GM19351 (cell line): ENCODE measurements around the gene GDPGP1.
"Not testable (repeated sequence)": the region's sequence is repeated elsewhere in the genome, so short reads cannot be mapped to it uniquely, and the experiment has no call there.

ENCODE experiments used
- ATAC-seq: cut with Tn5 transposase; IDR thresholded peaks from one replicate; pipeline ENCODE4 v1.9.1; 2021; ENCODE audit warnings: mild to moderate bottlenecking, moderate library complexity; ENCODE audit not compliant: unreplicated experiment

GDPGP1 gene

DNA sequence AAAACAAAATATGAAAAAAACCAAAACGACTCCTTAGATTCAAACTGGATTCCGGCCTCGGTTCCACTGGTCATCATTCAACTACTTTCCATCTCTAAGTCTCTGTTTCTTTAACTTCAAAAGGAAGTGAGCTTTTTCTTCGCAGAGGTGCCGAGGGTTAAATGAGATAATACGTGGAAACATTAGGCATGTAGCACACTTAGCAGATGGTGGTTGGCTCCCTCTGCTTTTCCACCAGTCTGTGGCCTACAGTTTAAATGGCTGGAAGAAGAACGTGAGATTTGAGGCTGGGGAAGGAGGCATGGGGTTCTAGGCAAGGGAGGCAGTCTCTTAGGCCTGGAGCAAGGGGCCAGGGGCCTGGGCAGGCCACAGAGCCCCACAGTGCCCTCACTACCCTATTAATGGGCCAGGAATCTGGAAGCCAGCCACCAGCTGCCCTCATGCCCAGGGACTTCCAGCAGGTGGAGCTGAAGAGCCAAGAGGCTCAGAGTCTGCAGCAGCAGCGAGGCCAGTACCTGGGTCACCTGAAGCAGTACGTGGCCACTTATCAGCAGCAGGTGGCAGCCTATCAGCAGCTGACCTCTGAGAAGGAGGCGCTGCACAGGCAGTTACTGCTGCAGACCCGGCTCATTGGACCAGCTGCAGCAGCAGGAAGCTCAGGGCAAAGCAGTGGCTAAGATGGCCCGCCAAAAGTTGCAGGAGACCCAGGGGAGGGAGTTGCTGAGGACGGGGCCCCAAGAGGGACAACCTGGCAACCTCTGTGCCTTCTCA is 59.2 kb downstream of the GDPGP1 start:
- not testable (repeated sequence) for ATAC-seq

DNA sequence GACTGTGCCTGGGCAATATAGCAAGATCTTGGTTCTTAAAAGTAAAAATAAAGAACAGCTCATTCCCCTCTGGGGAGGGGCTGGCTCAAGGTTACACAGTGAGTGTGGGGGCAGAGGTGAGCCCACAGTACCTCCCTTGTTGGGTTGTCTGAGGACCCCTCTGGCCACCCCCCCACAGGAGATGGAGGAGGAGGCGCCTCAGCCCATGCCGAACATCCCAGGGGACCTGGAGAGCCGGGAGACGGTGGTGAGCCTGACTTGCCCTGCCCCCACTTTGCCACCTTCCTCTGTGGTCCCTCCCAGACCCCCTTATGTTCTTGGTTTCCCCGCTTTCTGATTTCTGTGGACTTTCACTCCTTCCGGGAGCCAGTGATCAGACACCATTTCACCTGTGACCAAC is 60.1 kb downstream of the GDPGP1 start:
- ATAC-seq, result no peak

DNA sequence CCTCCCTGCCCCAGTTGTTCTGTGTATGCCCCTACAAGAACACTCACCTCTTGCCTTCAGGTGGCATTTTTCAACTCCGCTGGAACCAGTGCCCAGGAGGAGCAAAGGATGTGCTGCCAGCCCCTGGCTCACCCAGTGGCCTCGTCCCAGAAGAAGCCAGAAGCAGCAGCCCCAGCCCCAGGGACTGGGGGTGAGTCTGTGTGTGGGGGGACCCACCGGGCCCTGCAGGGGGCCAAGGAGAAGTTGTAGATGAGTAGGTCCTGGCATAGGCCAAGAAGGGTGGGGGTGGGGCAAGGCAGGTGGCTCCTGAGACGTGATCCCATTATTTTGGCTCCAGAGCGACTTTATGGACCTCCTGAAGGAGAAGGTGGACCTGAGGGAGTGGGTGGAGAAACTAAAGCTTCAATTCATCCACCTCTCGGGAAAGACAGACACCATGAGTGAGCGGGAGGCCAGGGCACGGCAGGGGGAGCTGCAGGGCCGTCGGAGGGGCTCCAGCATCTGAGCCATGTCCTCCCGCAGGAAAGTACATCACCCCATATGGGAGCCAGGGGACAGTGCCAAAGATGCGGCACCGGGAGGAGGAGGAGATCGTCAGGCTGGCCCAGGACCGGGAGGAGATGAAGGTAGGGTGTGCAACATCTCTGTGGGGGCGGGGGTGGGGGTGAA is 60.7 kb downstream of the GDPGP1 start:
- no peak for ATAC-seq

GRCh38 chr15:90295270-90295648 is 61.2 kb downstream of the GDPGP1 start:
- no peak for ATAC-seq
